Transverse colon (tissue), 4 donors: Measurements from ENCODE around the gene CLDN6. TPM values are rescaled to one million over a fixed set of nuclear protein-coding genes. Genes with fewer than 3 reads are reported as not detected.

ENCODE experiments used
- DNase-seq: peaks from one replicate; pipeline ENCODE4 v3.0.0-alpha.2; 2019
- H3K27ac ChIP-seq, 4 donors: fragments of 200-600 bp; sonication (generic); 2 replicates each; pipeline ENCODE4 v1.5.1; 2016 to 2018; ENCODE audit warnings: inconsistent platforms in 4 of 4
- H3K27me3 ChIP-seq: fragments of 200-600 bp; sonication (generic); 2 replicates; pipeline ENCODE4 v1.5.1; 2017; ENCODE audit warnings: inconsistent platforms
- H3K36me3 ChIP-seq, 4 donors: fragments of 200-600 bp; sonication (generic); 2 replicates each; pipeline ENCODE4 v1.5.1; 2017 to 2019; ENCODE audit warnings: inconsistent platforms in 4 of 4
- H3K4me1 ChIP-seq, 4 donors: fragments of 200-600 bp; sonication (generic); 2 replicates each; pipeline ENCODE4 v1.5.1; 2017 to 2020; ENCODE audit warnings: inconsistent platforms in 4 of 4
- H3K4me3 ChIP-seq, 4 donors: fragments of 200-600 bp; sonication (generic); 1 replicate in 1 of 4; 2 replicates in 3 of 4; pipeline versions ENCODE4 v1.5.1 to v1.6.1; 2017 to 2019; ENCODE audit warnings: inconsistent platforms in 4 of 4
- H3K9me3 ChIP-seq, 2 donors: fragments of 200-600 bp; sonication (generic); 2 replicates each; pipeline ENCODE4 v1.5.1; 2017 to 2019; ENCODE audit warnings: inconsistent platforms in 2 of 2
- EP300 ChIP-seq: sonication (generic); formaldehyde crosslinking; IDR thresholded peaks from one replicate; pipeline ENCODE4 v1.6.1; 2017; ENCODE audit warnings: antibody characterized with exemption, low read depth
- POLR2A ChIP-seq: fragments of 450-650 bp; IDR thresholded peaks from one replicate; pipeline ENCODE4 v1.6.1; 2016; ENCODE audit warnings: antibody characterized with exemption, mild to moderate bottlenecking, moderate library complexity
- POLR2AphosphoS5 ChIP-seq, 3 donors: sonication (generic); formaldehyde crosslinking; IDR thresholded peaks; one replicate each; pipeline ENCODE4 v1.6.1; 2016; ENCODE audit warnings: antibody characterized with exemption in 3 of 3
- WGBS, 2 donors: methylation state at CpG; one replicate each; pipeline ENCODE4 v1.1.5; 2018; ENCODE audit warnings: low coverage in 1 of 2; 5-methylcytosine and 5-hydroxymethylcytosine counted together
- in situ Hi-C, 4 donors: fragments of 200-750 bp; cut with MboI; loops; one replicate each; pipeline versions ENCODE4 v1.15.0 to v1.15.1; 2017; ENCODE audit warnings: low sequenced_read_pairs in 3 of 4, low pct_ligation_motif_present in 1 of 4, low pct_unique_long_range_greater_than_20kb in 1 of 4
- intact Hi-C: fragments of 100-400 bp; cut with DNase I; formaldehyde crosslinking; loops from one replicate; pipeline ENCODE4 v1.15.1; 2023; ENCODE audit warnings: low total_unique reads
- total RNA-seq, 4 donors: library from RNA; depleted of rRNA; stranded (reverse); fragments of >200 nt; gene quantifications; one replicate each; pipeline ENCODE4 v1.1.0, GENCODE V29; 2016
- TF ChIP-seq, protein P1 (sequence below), 5 experiments: fragments of 200-600 bp in 3 of 5; fragments of 450-650 bp in 2 of 5; sonication (generic) in 3 of 5; IDR thresholded peaks; 1 replicate in 2 of 5; 2 replicates in 3 of 5; pipeline ENCODE4 v1.5.1; 2016 to 2017; ENCODE audit warnings: antibody characterized with exemption in 5 of 5, inconsistent platforms in 3 of 5, mild to moderate bottlenecking in 2 of 5, moderate library complexity in 1 of 5

CLDN6 gene, protein sequence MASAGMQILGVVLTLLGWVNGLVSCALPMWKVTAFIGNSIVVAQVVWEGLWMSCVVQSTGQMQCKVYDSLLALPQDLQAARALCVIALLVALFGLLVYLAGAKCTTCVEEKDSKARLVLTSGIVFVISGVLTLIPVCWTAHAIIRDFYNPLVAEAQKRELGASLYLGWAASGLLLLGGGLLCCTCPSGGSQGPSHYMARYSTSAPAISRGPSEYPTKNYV
- total RNA-seq, result not detected

DNA sequence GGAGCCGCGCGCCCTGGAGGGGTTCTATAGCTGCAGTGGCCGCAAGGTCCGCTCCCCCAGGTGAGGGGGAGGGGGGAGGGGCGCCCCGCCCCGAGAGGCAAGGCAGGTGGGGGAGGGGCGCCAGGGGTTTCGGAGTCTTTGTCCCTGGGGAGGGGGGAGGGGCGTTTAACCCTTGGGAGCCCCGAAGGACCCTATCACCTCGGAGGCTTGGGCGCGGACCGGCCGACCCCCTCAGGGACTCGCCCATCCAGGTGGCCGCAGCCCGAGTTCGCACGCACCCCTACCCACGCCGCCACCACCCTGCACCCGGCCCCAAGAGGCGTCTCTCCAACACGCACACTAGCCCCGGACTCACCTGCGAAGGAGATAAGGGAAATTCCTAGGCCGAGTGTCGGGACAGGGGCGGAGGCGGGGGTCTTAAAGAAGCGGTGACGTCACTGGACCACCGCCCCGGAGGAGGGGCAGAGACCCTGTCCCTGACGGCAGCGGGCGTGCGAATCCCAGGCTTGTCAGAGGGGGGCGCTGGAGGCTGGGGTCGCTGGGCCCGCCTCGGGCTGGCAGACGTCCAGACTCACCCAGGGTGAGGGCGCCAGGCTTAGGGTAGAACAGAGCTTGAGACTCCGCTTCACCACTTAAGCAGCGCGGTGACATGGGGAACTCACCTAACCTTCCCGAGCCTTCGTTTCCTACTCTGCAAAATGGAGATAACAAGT is at the start of gene CLDN6:
Gene CLDN6, minus strand, starts transcription at position 390 of the 713 bp plus-strand sequence. CDS start 2,162 bp downstream, outside the sequence.
- H3K36me3 ChIP-seq, result no peaks in the 10 kb centered on the region
- intact Hi-C loops (no loop called here), in situ Hi-C loops (no loop called here)
- 20% methylated on average over 32 of the region's 52 CpGs; no CpG with 5 or more reads in 1 of the 2 donors for WGBS, 2 donors
- peak; percentile 32 for DNase-seq
- H3K4me1 ChIP-seq, result peaks cover 20 to 38% (median 32%) of the 10 kb centered on the region in 4 donors
- no peaks in the 10 kb centered on the region for H3K9me3 ChIP-seq
- peaks cover 32% of the 10 kb centered on the region for H3K27me3 ChIP-seq
- H3K4me3 ChIP-seq, result no peak within 1 kb of the TSS
- H3K27ac ChIP-seq, result no peak within 1 kb of the TSS
- TF ChIP-seq EP300, result no peak
- TF ChIP-seq POLR2A, result no peak

DNA sequence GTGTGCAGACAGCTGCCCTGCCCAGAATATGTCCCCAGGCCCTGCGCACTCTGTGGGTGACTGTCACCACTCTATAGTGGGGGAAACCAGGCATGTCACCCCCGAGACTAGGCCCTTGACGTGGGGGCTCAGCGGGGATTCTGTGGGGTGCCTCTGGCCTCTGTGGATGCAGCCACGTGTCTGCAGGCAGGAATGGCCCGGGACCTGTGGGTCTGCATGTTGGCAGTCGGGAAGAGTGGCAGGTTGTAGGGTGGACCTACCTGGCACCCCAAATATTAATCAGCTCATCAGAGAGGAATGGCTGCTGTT is 48.4 kb upstream of the CLDN6 start:
- TF ChIP-seq EP300, result no peak
- no peak for TF ChIP-seq POLR2A
- TF ChIP-seq, protein P1, sequence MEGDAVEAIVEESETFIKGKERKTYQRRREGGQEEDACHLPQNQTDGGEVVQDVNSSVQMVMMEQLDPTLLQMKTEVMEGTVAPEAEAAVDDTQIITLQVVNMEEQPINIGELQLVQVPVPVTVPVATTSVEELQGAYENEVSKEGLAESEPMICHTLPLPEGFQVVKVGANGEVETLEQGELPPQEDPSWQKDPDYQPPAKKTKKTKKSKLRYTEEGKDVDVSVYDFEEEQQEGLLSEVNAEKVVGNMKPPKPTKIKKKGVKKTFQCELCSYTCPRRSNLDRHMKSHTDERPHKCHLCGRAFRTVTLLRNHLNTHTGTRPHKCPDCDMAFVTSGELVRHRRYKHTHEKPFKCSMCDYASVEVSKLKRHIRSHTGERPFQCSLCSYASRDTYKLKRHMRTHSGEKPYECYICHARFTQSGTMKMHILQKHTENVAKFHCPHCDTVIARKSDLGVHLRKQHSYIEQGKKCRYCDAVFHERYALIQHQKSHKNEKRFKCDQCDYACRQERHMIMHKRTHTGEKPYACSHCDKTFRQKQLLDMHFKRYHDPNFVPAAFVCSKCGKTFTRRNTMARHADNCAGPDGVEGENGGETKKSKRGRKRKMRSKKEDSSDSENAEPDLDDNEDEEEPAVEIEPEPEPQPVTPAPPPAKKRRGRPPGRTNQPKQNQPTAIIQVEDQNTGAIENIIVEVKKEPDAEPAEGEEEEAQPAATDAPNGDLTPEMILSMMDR (IDR thresholded peaks at IDR 0.05), result no peak
- TF ChIP-seq POLR2AphosphoS5 (IDR thresholded peaks at IDR 0.05), result no peak
- peak overlapping the region in 3 of 4 donors; percentile 78 to 87 (median 84) for H3K27ac ChIP-seq
- in situ Hi-C loops, result loop anchor here in 2 of 4 donors (10.0 kb wide), 1 partner anchor 58 kb away; no protein-coding TSS in a partner anchor
- H3K36me3 ChIP-seq, result no peaks in the 10 kb centered on the region
- peak overlapping the region in 3 of 4 donors; percentile 21 to 50 (median 32) for H3K4me3 ChIP-seq
- no peaks in the 10 kb centered on the region for H3K9me3 ChIP-seq
- no peak for DNase-seq
- 89 to 95% methylated on average over 4 to 7 of the region's 7 CpGs for WGBS, 2 donors
- intact Hi-C loops, result no loop called here
- H3K27me3 ChIP-seq, result no peaks in the 10 kb centered on the region
- peaks cover 6 to 47% (median 29%) of the 10 kb centered on the region in 4 donors for H3K4me1 ChIP-seq

DNA sequence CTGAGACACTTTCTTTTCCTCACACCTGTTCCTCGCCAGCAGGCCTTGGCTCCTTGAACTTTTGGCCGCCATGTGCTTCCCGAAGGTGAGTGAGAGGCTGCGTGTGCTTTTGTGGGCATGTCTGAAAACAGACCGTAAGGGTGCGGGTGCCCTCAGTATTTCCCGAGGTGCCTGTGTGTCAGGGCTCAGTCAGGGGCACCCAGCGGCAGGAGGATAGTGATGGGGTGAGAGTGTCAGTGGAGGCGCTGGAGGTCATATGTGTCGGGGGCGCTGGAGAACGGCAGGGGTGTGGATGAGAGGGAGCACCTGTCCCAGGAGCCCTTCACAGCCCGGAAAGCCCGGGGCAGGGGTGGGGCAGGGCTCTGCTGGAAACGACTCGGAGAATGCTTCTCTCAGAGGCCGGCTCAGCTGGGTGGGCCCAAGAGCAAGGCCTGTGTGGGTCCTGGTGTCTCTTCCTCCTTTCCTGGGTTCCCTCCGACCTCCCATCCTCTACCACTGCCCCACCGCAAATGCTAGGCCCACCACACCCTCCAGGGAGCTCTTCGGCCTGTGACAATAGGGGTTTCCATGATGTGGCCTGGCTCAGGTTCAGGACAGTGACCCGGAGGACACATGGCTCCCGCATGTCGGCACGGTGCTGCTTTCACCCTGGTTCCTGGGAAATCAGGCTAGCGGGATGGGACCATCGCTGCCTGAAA is 47.9 kb upstream of the CLDN6 start:
- in situ Hi-C loops (loop anchor here in 2 of 4 donors (10.0 kb wide), 1 partner anchor 59 kb away; no protein-coding TSS in a partner anchor), intact Hi-C loops (no loop called here)
- Histone ChIP-seq H3K27ac (peak overlapping the region; percentile 78 to 87 (median 81)), H3K9me3 (no peaks in the 10 kb centered on the region), H3K27me3 (no peaks in the 10 kb centered on the region), H3K4me1 (peaks cover 6 to 47% (median 29%) of the 10 kb centered on the region in 4 donors), H3K36me3 (no peaks in the 10 kb centered on the region), H3K4me3 (peak overlapping the region; percentile 15 to 50 (median 26))
- TF ChIP-seq, protein P1 (IDR thresholded peaks at IDR 0.05), result no peak
- TF ChIP-seq EP300 (no peak), POLR2AphosphoS5 (IDR thresholded peaks at IDR 0.05) (no peak), POLR2A (no peak)
- WGBS, 2 donors, result 59% methylated on average over 26 of the region's 26 CpGs; no CpG with 5 or more reads in 1 of the 2 donors
- no peak for DNase-seq

DNA sequence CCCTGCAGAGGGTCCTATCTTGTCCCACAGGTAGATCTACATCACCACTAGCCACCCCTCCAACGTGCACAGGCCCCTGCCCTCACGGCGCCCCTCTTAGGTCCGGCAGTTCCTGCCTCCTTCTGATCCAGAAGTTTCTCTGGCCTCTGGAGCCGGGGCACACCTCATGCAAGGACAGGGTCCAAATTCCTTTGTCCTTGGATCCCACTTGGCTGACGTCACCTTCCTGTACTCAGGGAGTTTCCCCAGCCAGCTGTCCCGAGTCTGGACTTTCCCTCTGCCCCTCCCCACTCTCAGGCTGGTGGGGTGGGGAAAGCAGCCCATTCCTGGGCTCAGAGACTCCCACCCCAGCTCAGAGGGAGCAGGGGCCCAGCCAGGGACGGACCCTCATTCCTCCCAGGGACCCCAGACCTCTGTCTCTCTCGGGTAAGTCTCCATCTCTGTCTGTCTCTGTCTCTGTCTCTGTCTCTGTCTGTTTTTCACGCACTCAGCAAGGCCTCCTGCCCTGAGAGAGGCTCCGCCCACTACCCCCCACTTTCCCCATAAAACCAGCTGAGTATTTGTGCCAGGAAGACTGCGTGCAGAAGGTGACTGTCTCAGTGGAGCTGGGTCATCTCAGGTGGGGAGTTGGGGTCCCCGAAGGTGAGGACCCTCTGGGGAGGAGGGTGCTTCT is 47.2 kb upstream of the CLDN6 start, which contains the start of gene IL32:
Gene IL32, plus strand, starts transcription at position 572 of the 673 bp plus-strand sequence. CDS start 172 bp downstream, outside the sequence.
- Histone ChIP-seq H3K9me3 (no peaks in the 10 kb centered on the region), H3K27me3 (no peaks in the 10 kb centered on the region), H3K4me3 (peak within 1 kb of the TSS; percentile 15 to 50 (median 26)), H3K36me3 (no peaks in the 10 kb centered on the region), H3K27ac (peak within 1 kb of the TSS; percentile 78 to 87 (median 81)), H3K4me1 (peaks cover 6 to 49% (median 29%) of the 10 kb centered on the region in 4 donors)
- intact Hi-C loops (no loop called here), in situ Hi-C loops (loop anchor here in 2 of 4 donors (10.0 kb wide), 1 partner anchor 60 kb away; no protein-coding TSS in a partner anchor)
- WGBS, 2 donors, result 0 to 25% methylated on average over 1 to 12 of the region's 13 CpGs
- TF ChIP-seq POLR2AphosphoS5 (IDR thresholded peaks at IDR 0.05) (peak; percentile 35 to 75 (median 73)), POLR2A (peak; percentile 77), EP300 (no peak)
- TF ChIP-seq, protein P1 (IDR thresholded peaks at IDR 0.05), result no peak
- peak; percentile 89 for DNase-seq
